Stimulated activated CD4-positive, alpha-beta T cell treated with anti-CD3 and anti-CD28 coated beads, Interleukin-2, amount 100 ng/mL, for 48 hours (primary cell): ENCODE data around the gene ZNF816.
A peak's percentile ranks its signal among the peaks of the same experiment; 100 is the strongest.
"Not testable (repeated sequence)": the region's sequence is repeated elsewhere in the genome, so short reads cannot be mapped to it uniquely, and the experiment has no call there.

ENCODE experiments used
- DNase-seq, 2 donors: peaks; one replicate each; pipeline ENCODE4 v3.0.0-alpha.2; 2020

The ZNF816 gene

DNA sequence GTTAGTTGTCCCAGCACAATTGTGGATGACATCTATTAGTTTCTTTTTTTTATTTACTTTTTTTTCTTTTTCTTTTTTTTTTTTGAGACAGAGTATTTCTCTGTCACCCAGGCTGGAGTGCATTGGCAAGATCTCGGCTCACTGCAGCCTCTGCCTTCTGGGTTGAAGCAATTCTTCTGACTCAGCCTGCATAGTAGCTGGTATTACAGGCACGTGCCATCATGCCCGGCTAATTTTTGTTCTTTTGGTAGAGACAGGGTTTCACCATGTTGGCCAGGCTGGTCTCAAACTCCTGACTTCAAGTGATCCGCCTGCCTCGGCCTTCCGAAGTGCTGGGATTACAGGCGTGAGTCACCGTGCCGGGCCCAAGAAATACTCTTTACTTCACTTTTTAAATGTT lies 38.0 kb downstream of the ZNF816 start:
- DNase-seq = not testable (repeated sequence)

DNA sequence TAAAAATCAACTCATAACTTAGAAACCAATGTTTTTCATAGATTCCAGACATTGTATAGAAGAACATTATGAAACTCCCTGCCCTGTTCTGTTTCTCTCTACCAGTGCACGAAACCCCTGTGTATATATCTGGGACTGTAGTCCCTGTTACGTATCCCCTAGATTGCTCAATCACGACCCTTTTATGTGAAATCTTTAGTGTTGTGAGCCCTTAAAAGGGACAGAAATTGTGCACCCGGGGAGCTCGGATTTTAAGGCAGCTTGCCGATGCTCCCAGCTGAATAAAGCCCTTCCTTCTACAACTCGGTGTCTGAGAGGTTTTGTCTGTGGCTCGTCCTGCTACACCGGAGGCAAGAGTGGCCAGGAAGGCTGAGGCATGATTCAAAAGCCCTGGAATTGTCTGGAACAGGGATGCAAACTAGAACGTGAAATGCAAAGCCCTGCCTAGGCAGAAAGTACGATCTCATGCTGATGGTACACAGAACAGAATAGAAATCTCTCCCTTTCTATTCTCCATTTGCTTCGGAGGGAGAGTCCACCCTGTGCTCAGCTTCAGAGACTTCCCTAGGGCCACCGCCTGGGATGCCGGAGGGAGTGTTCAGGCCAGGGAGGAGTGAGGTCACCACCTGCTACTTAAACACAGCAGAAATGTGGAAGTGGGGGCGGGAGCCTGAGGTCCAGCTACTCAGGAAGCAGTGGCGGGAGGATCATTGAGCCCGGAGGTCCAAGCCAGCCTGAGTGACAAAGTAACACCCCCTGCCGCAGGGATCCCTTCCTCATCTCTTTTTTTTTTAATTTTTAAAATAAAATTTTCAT lies 38.7 kb downstream of the ZNF816 start:
- DNase-seq = no peak

- DNase-seq = peak; percentile 69 to 83
Measured at GRCh38 chr19:52922841-52923777, 39.6 kb downstream of the ZNF816 start, which contains the start of gene ZNF888. TSS of gene ZNF888 (minus strand) at chr19:52923428. CDS start at chr19:52917873, 5,555 bp downstream.

GRCh38 chr19:52917531-52917930 lies 45.1 kb downstream of the ZNF816 start:
- no peak for DNase-seq

- no peak for DNase-seq
Measured at GRCh38 chr19:52910648-52911047, 52.0 kb downstream of the ZNF816 start.

- DNase-seq = not testable (repeated sequence)
Measured at GRCh38 chr19:52904052-52904780, 58.5 kb downstream of the ZNF816 start.

- no peak for DNase-seq
Measured at GRCh38 chr19:52901842-52902241, 60.8 kb downstream of the ZNF816 start.
